HG02840 (cell line): ENCODE data around the gene DYNLRB1.

Experiments
- ATAC-seq: cut with Tn5 transposase; IDR thresholded peaks from one replicate; pipeline ENCODE4 v1.9.1; 2021; ENCODE audit warnings: mild to moderate bottlenecking, moderate library complexity, moderate number of reproducible peaks; ENCODE audit not compliant: unreplicated experiment, low FRiP score

The DYNLRB1 gene

DNA sequence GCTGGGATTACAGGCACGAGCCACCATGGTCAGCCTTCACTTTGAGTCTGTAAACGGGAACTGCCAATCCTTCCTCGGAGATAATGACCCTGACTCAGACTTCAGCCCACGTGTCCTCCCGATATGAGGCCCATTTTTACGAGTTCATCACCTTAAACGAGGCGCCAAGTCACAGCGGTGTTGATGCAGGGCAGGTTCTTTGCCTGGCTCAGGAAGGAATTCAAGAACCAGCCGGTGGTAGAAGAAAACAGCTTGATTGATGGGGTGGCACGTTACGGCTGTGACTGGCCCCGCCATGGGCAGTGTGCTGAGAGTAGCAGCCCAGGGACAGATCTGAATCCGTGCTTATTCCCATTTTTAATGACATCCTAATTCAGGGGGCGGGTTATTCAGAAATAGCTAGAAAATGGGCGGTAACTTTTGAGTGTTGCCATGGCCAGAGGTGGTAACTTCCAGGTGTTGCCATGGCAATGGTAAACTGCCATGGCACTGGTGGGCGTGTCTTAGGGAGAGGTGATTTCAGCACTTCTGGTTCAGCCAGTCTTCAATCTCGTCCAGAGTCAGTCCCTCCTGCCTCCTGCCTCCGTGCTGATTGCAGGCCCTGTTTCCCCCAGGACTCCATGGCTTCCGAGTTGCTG lies 33.2 kb downstream of the DYNLRB1 start:
- ATAC-seq = no peak

DNA sequence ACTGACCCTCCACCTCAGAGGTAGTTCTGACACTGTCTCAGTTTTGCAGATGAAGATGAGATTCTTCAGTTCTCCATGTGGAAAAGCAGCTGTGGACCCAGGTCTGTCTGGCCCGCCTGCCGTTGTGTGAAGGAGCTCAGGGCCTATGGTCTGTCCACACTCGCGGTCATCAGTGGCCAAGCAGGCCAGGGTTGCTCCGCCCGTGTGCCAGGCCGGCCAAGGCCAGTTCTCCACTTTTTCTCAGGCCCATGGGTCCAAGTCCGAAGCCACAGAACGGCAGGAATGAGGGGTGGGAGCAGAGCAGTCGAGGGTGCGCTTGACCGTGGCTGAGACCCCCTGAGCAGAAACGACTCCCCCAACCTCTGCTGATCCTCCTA lies 33.7 kb downstream of the DYNLRB1 start:
- ATAC-seq = no peak

GRCh38 chr20:34552569-34552968 lies 36.3 kb downstream of the DYNLRB1 start:
- no peak for ATAC-seq

GRCh38 chr20:34553366-34553867 lies 37.2 kb downstream of the DYNLRB1 start:
- no peak for ATAC-seq

DNA sequence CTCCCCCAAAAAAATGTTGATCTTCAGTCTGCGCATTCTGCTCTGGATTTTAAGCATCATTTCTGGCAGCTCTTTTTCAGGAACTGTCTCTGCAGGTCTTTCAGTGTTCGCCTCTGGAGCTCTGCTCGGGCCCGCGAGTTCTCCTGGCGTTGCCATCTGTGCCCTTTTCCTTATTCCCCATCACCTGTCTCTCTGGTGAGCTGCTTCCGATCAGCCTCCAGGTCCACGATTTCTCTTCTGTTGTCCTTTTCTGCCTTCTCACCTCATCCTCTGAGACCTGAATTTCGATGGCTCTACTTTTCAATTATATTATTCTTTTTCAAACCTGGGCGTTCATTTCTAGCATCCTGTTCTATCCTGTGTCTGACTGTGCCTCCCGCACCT lies 41.7 kb downstream of the DYNLRB1 start:
- no peak for ATAC-seq

DNA sequence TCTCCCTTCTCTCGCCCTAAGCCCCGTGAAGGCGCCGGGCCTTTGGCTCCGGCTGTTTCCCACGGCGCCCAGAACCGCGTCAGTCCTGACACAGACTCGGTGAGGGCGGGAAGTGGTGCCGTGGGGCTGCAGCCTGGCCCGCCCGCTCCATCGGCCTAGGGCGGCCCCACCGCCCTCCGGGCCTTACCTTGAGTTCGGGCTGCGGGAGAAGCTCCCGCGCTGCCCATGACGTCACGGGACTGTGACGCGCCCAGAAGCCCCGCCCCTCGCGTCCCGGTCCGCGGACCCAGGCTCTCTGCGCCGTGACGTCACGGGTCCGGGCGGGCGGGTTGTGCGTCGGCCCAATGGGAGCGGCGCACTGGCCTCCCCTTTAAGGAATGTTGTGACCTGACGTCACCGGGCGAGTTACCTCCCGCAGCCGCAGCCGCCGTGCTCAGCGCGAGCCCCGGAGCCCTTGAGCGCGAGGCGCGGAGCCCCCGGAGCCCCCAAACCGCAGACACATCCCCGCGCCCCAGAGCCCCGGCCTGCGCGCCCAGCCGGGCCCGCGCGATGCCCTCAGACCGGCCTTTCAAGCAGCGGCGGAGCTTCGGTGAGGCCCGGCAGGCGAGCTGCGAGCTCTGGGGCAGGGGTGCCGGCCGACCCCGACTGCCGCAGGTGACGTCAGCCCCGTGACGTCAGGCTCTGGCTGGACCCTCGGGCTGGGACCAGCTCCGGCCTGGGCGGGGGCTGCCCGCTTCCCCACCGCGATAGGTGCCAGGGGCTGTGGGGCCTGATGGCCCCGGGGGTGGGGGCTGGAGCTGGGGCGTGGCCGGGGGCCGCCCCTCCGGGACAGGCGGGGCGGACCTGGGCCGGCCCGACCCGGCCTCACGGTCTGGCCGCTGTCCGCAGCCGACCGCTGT lies 42.3 kb downstream of the DYNLRB1 start, which contains the start of gene MAP1LC3A:
MAP1LC3A (plus strand) TSS at position 399 of the 899 bp plus-strand sequence; CDS start at position 550, 151 bp downstream.
- ATAC-seq = no peak

DNA sequence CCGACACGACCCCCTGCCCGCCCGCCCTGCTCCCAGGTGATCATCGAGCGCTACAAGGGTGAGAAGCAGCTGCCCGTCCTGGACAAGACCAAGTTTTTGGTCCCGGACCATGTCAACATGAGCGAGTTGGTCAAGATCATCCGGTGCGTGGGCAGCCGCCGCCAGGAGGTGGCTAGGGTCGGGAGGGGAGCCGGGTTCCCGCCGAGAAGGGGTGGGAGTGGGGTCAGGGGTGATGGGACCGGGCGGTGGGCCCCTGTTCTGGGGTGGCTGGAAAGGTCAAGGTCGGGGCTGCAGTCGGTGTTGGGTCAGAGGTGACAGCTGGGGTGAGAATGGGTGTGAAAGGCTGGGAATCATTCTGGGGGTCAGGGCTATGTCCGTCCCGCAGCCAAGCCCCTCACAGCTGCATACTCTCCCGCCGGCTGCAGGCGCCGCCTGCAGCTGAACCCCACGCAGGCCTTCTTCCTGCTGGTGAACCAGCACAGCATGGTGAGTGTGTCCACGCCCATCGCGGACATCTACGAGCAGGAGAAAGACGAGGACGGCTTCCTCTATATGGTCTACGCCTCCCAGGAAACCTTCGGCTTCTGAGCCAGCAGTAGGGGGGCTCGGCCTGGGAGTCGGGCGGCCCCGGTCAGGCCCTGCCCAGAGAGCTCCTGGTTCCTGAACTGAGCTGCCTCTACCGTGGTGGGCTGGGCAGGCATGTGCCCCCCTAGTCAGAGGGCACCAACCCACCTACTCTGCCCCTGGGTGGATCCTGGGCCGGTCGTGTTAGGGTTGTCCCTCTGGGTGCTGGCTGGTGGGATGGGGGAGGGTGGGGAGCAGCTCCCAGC lies 43.3 kb downstream of the DYNLRB1 start:
- no peak for ATAC-seq

DNA sequence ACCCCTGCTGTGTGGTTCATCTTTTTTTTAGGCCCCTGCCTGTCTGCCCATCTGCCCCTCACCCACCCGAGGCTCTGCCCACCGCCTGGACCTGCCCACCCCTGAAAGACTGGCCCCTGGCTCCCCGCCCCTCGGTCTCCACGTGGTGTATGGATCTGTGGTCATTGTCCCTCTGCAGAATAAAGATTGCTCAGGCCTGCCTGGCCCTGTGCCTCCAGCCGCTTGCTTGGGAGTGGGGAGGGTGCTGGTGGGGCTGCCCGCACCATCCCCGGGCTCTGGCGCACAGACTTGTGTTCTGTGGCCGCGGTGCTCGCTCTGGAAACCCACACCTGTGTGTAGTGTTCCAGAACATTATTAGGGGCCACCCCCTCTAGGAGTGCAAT lies 43.9 kb downstream of the DYNLRB1 start:
- no peak for ATAC-seq

GRCh38 chr20:34560614-34561013 lies 44.4 kb downstream of the DYNLRB1 start:
- ATAC-seq = no peak

- no peak for ATAC-seq
These were observed 45.4 kb downstream of the DYNLRB1 start for GRCh38 chr20:34561661-34562060.

DNA sequence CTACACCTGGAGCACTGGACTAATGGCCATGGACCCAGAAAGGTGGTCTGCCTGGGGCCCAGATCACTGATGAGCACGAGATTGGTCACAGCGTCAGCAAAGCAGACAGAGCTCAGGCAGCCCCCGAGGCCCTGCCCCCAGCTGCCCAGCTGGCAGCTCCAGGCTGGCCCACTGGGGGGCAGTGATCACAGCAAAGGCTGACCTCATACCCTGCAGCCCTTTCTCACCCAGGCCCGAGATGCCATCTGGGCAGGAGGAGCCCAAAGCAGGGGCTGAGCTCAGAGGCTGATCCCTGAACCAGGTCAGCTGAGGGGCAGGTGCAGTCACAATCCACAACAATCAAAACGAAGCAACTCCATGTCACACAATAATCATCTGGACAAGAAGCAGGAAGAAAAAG lies 46.4 kb downstream of the DYNLRB1 start:
- no peak for ATAC-seq

DNA sequence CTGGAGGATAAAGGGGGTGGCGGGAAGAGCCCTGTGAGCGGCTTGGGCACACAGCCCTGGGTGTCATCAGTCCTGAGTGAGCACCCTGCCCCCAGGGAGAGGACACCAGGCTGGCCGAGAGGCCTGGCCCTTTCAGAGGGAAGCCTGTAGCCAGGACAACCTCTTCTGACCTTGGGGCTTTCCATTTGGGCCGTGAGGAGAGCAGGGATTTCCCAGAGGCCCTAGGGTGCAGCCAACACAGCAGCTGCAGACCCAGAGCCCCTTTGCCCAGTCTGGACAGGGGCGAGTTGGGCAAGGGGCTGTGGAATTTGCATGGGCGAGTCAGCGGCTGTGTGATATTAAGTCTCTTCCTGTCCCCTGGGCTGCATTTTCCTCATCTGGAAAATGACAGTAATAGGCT lies 48.6 kb downstream of the DYNLRB1 start:
- no peak for ATAC-seq

DNA sequence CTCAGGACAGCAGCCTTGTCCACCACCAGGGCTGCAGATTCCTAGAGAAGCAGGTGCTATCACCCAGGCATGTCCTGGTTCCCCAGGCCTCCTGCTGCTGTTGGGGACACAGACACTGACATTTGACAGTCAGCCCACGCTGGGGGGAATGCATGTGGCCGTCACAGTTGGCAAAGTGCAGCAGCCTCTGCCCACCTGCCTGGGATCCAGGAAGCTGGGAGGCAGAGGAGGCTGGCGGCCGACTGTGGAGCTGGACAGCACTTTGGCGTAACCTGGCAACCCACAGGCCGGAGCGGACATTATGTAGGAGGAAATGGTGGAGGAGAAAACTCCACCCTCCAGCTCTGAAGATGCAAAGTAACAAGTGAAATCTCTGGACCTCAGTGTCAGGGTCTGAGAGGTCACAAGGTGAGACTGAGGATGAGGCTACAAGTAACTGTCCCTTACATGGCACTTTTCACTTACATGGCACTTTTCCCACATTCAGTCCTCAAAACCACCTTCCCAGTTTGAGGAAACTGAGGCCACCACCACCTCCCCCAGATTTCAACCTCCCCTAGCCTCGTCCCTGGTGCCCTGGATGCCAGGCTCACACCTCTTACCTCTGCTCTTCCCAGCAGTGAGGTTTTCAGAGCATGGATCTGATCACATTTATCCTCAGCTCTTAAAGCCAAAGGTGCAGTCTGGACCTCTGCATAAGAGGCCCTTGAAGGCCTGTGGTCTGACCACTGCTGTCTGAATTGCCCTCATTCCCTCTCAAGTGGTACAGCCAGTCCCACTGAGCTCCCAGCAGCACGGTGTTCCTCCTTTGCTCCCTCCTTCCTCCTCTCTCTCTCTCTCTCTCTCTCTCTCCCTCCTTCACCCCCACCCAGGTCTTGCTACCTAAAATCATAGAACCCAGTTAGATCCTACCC lies 51.0 kb downstream of the DYNLRB1 start:
- no peak for ATAC-seq

DNA sequence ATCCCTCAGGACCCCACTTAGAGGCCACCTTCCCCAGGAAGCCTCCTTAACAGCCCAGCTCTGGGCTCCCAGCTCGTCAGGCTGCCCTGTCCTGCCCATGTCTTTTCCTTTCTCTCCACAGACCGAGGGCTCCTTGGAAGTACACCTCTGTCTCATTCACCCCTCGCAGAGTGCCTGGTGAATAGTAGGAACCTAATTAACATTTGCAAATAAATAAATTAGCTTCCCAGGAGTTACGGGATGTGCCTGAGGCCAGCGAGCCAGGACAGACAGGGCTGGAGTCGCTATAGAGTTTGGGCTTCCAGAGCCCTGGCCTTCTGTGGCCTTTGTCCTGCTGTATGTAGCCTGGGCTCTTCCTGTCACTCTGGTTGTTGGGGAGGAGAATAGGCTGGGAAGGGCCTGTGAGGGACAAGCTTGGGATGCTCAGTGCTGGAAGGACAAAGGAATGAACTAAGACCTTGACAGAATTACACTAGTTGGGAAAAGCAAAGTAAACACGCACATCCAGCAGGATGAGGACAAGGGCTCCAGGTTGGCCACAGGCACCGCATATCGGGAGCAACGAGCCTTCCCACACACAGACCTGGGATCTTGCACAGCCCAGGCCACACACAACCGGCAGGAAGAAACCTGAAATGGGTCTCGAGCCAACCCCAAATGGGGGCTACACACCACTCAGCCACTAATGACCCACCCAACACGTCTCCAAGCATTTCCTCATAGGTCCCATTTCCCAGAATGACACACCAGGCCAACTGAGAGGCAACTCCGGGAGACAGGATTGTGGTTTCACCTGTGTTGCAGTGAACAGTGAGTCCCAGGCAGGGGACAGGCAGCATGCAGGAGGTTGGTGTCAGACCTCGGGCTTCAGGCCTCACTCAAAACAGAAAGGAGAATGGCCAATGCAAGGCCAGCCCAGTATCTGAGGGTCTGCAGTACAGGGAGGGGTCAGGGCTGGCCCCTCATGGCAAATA lies 52.0 kb downstream of the DYNLRB1 start:
- ATAC-seq = no peak

DNA sequence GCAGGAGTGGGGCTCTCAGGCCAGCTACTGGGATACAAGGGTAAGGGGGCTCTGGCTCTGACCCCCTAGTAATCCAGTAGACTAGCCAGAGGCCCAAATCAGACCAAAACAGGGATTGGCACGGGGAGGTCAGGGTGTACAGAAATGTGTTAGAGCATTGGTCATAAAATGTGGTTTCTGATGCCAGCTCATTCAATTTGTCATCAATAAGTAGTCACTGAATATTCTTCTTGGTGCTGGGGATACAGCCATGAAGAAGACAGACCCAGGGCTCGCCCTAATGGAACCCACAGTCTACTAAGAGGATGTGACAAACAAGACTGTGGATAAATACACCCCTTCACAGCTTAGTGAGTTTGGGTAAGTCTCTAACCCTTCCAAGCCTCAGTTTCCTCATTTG lies 53.4 kb downstream of the DYNLRB1 start:
- ATAC-seq = no peak

- no peak for ATAC-seq
These were observed 54.7 kb downstream of the DYNLRB1 start for GRCh38 chr20:34570859-34571306.

GRCh38 chr20:34571753-34572152 lies 55.5 kb downstream of the DYNLRB1 start:
- ATAC-seq = no peak

GRCh38 chr20:34573541-34574300 lies 57.5 kb downstream of the DYNLRB1 start:
- ATAC-seq = no peak
